B cell (primary cell): ENCODE results near the gene SRGAP1. TPM values are rescaled to one million over a fixed set of nuclear protein-coding genes. Genes with fewer than 3 reads are reported as not detected.

Experiments
- ATAC-seq: fragments of 200-7000 bp; cut with Tn5 transposase; one replicate; pipeline ENCODE4 v1.10.0; 2021; ENCODE audit warnings: low read depth, mild to moderate bottlenecking, moderate number of reproducible peaks, moderate library complexity
- CTCF ChIA-PET: fragments of 350-600 bp; sonication (Branson Sonifier 250); formaldehyde crosslinking; loops from one replicate; lab custom pipeline; 2021; ENCODE audit warnings: antibody characterized with exemption, inconsistent platforms; lab: Charles Lee
- POLR2A ChIA-PET: fragments of 350-600 bp; sonication (Branson Sonifier 250); formaldehyde crosslinking; loops from one replicate; lab custom pipeline; 2021; ENCODE audit warnings: antibody characterized with exemption; lab: Charles Lee
- DNase-seq: peaks from one replicate; pipeline ENCODE4 v3.0.0; 2013
- H2AFZ ChIP-seq: 2 replicates; pipeline ENCODE4 v1.6.1; 2012; ENCODE audit warnings: mild to moderate bottlenecking, low read depth, low read length; ENCODE audit not compliant: insufficient read depth, poor library complexity, severe bottlenecking
- H3K27ac ChIP-seq, 2 donors: 1 replicate in 1 of 2; 2 replicates in 1 of 2; pipeline ENCODE4 v1.5.1; 2012 to 2013; ENCODE audit warnings: low read length in 2 of 2, mild to moderate bottlenecking in 2 of 2, moderate library complexity in 1 of 2
- H3K27me3 ChIP-seq, 4 experiments: fragments of 200-600 bp in 1 of 4; sonication (generic) in 1 of 4; replicated peaks in 1 of 4; 1 replicate in 2 of 4; 2 replicates in 2 of 4; pipeline versions ENCODE4 v1.6.1 to v1.7.0; 2013 to 2016; ENCODE audit warnings: low read length in 3 of 4, mild to moderate bottlenecking in 2 of 4, mixed read lengths in 1 of 4, moderate library complexity in 1 of 4; ENCODE audit not compliant: insufficient read depth in 4 of 4, control insufficient read depth in 3 of 4; ENCODE audit errors: control extremely low read depth in 1 of 4
- H3K36me3 ChIP-seq, 2 experiments: replicated peaks in 1 of 2; 1 replicate in 1 of 2; 2 replicates in 1 of 2; pipeline versions ENCODE4 v1.6.1 to v1.7.1; 2013; ENCODE audit warnings: low read length in 1 of 2; ENCODE audit not compliant: insufficient read depth in 2 of 2, control insufficient read depth in 1 of 2; ENCODE audit errors: control extremely low read depth in 1 of 2, extremely low read depth in 1 of 2
- H3K4me1 ChIP-seq, 2 donors: fragments of 200-600 bp in 1 of 2; sonication (generic) in 1 of 2; 1 replicate in 1 of 2; 2 replicates in 1 of 2; pipeline versions ENCODE4 v1.5.1 to v1.6.1; 2013 to 2017; ENCODE audit warnings: low read length in 2 of 2; ENCODE audit not compliant: control insufficient read depth in 2 of 2, insufficient read depth in 2 of 2
- H3K4me2 ChIP-seq: replicated peaks from 2 replicates; pipeline ENCODE3; 2012; ENCODE audit warnings: mild to moderate bottlenecking, low read depth, low read length; ENCODE audit not compliant: poor library complexity, severe bottlenecking
- H3K4me3 ChIP-seq, 5 experiments: fragments of 200-600 bp in 1 of 5; sonication (generic) in 1 of 5; 1 replicate in 3 of 5; 2 replicates in 2 of 5; pipeline versions ENCODE4 v1.5.1 to v1.7.0; 2011 to 2016; ENCODE audit warnings: low read length in 4 of 5, mild to moderate bottlenecking in 4 of 5, low read depth in 2 of 5, control low read depth in 1 of 5, moderate library complexity in 1 of 5; ENCODE audit not compliant: insufficient read depth in 1 of 5; ENCODE audit errors: control extremely low read depth in 1 of 5, extremely low read depth in 1 of 5
- H3K79me2 ChIP-seq: fragments of 200-600 bp; sonication (generic); one replicate; pipeline ENCODE4 v1.6.0; 2016; ENCODE audit warnings: low read length; ENCODE audit not compliant: control insufficient read depth, insufficient read depth
- H3K9ac ChIP-seq: fragments of 200-600 bp; sonication (generic); 2 replicates; pipeline ENCODE4 v1.6.1; 2017; ENCODE audit warnings: mild to moderate bottlenecking, low read length, moderate library complexity
- H3K9me3 ChIP-seq, 3 donors: one replicate each; pipeline versions ENCODE4 v1.6.1 to v1.7.1; 2013; ENCODE audit warnings: low read length in 2 of 3; ENCODE audit not compliant: control insufficient read depth in 2 of 3, insufficient read depth in 1 of 3; ENCODE audit errors: control extremely low read depth in 1 of 3
- H4K20me1 ChIP-seq: 2 replicates; pipeline ENCODE4 v1.6.0; 2012; ENCODE audit warnings: mild to moderate bottlenecking, low read length; ENCODE audit not compliant: insufficient read depth, control insufficient read depth, poor library complexity, severe bottlenecking
- H3K27ac Mint-ChIP-seq: one replicate; pipeline ENCODE4 v1.8.0; 2021; ENCODE audit warnings: mixed read lengths
- H3K27me3 Mint-ChIP-seq: one replicate; pipeline ENCODE4 v1.8.0; 2021; ENCODE audit warnings: mixed read lengths
- H3K4me1 Mint-ChIP-seq: one replicate; pipeline ENCODE4 v1.8.0; 2021; ENCODE audit warnings: mixed read lengths
- H3K4me3 Mint-ChIP-seq: one replicate; pipeline ENCODE4 v1.8.0; 2021; ENCODE audit warnings: mixed read lengths
- H3K9me3 Mint-ChIP-seq: one replicate; pipeline ENCODE4 v1.8.0; 2022; ENCODE audit warnings: mixed read lengths; ENCODE audit not compliant: insufficient read depth
- CTCF ChIP-seq: fragments of 200-600 bp; IDR thresholded peaks from one replicate; pipeline ENCODE4 v1.8.0; 2022; ENCODE audit warnings: antibody characterized with exemption, mild to moderate bottlenecking
- EZH2 ChIP-seq: IDR thresholded peaks from 2 replicates; pipeline ENCODE4 v1.6.1; 2012; ENCODE audit warnings: borderline replicate concordance, low read depth, mild to moderate bottlenecking, moderate library complexity, low read length; ENCODE audit not compliant: insufficient read depth, poor library complexity, severe bottlenecking
- WGBS: methylation state at CpG from one replicate; pipeline ENCODE4 v1.1.5; 2013; ENCODE audit warnings: missing lambda C conversion rate; ENCODE audit not compliant: insufficient coverage; 5-methylcytosine and 5-hydroxymethylcytosine counted together
- intact Hi-C: fragments of 100-400 bp; cut with micrococcal nuclease; formaldehyde crosslinking; loops from one replicate; pipeline ENCODE4 v1.10.0; 2022
- polyA plus RNA-seq: library from polyadenylated mRNA; depleted of rRNA; stranded (reverse); fragments of >200 nt; gene quantifications from 2 replicates; pipeline ENCODE4 v1.2.3, GENCODE V29; 2012
- total RNA-seq, 2 donors: library from RNA; stranded (reverse); fragments of 120-200 nt in 1 of 2; gene quantifications; 1 replicate in 1 of 2; 2 replicates in 1 of 2; pipeline versions ENCODE4 v1.2.3 to v1.2.4, GENCODE V29; 2013 to 2022

Gene SRGAP1
- total and polyA plus RNA-seq, 2 donors (not counting 1 experiment from before 2014, with no cell fraction given) = under 0.01 to 0.22 TPM

GRCh38 chr12:63822352-63822751 is 22.1 kb upstream of the SRGAP1 start:
- H3K4me1 Mint-ChIP-seq = peaks cover 2% of the 10 kb centered on the region
- DNase-seq (no peak), ATAC-seq (no peak)
- Histone ChIP-seq H3K4me3 (no peak overlapping the region), H3K27ac (no peak overlapping the region), H3K4me2 (no peak overlapping the region), H3K9ac (no peak overlapping the region), H2AFZ (no peak overlapping the region), H3K27me3 (peaks cover 0 to 7% (median 0%) of the 10 kb centered on the region in 4 experiments), H3K36me3 (no peaks in the 10 kb centered on the region), H4K20me1 (no peaks in the 10 kb centered on the region), H3K4me1 (no peaks in the 10 kb centered on the region), H3K9me3 (peaks cover 0 to 14% (median 0%) of the 10 kb centered on the region in 3 donors), H3K79me2 (no peaks in the 10 kb centered on the region)
- POLR2A ChIA-PET = no interaction called here
- peaks cover 3% of the 10 kb centered on the region for H3K9me3 Mint-ChIP-seq
- intact Hi-C loops = no loop called here
- CTCF ChIA-PET = no interaction called here
- H3K4me3 Mint-ChIP-seq = no peak overlapping the region
- TF ChIP-seq EZH2 (no peak), CTCF (no peak)
- peaks cover 33% of the 10 kb centered on the region for H3K27me3 Mint-ChIP-seq
- 94% methylated on average over 6 of the region's 6 CpGs for WGBS
- no peak overlapping the region for H3K27ac Mint-ChIP-seq

- peaks cover 2% of the 10 kb centered on the region for H3K4me1 Mint-ChIP-seq
- no peak for ATAC-seq
- Histone ChIP-seq H3K9me3 (peaks cover 0 to 10% (median 0%) of the 10 kb centered on the region in 3 donors), H3K27ac (no peak overlapping the region), H3K79me2 (no peaks in the 10 kb centered on the region), H3K27me3 (peaks cover 0 to 7% (median 0%) of the 10 kb centered on the region in 4 experiments), H3K36me3 (no peaks in the 10 kb centered on the region), H4K20me1 (no peaks in the 10 kb centered on the region), H3K9ac (no peak overlapping the region), H3K4me3 (no peak overlapping the region), H3K4me1 (no peaks in the 10 kb centered on the region), H2AFZ (no peak overlapping the region), H3K4me2 (no peak overlapping the region)
- peaks cover 3% of the 10 kb centered on the region for H3K9me3 Mint-ChIP-seq
- peaks cover 33% of the 10 kb centered on the region for H3K27me3 Mint-ChIP-seq
- no peak for DNase-seq
- POLR2A ChIA-PET = no interaction called here
- 87% methylated on average over 6 of the region's 6 CpGs for WGBS
- H3K4me3 Mint-ChIP-seq = no peak overlapping the region
- CTCF ChIA-PET = no interaction called here
- intact Hi-C loops = no loop called here
- H3K27ac Mint-ChIP-seq = no peak overlapping the region
- TF ChIP-seq CTCF (no peak), EZH2 (no peak)
Measured at GRCh38 chr12:63823040-63823439, 21.5 kb upstream of the SRGAP1 start.
